ENCODE measurements around the gene FTH1.
A peak's percentile ranks its signal among the peaks of the same experiment; 100 is the strongest.

Gene FTH1

GRCh38 chr11:61948505-61948904 lies 18.9 kb downstream of the FTH1 start:
- DNase-seq: no peak

- peak; percentile 79 to 81 for DNase-seq
These were observed 19.8 kb downstream of the FTH1 start for GRCh38 chr11:61947486-61948210.

- no peak for DNase-seq
These were observed 20.5 kb downstream of the FTH1 start for GRCh38 chr11:61946894-61947293.

- no peak for DNase-seq
These were observed 22.2 kb downstream of the FTH1 start for GRCh38 chr11:61945191-61945590.

- DNase-seq: no peak
These were observed 27.0 kb downstream of the FTH1 start for GRCh38 chr11:61940466-61940865.

GRCh38 chr11:61935861-61936260 lies 31.6 kb downstream of the FTH1 start:
- no peak for DNase-seq

- DNase-seq: no peak
These were observed 36.5 kb downstream of the FTH1 start for GRCh38 chr11:61930933-61931332.

- DNase-seq: no peak
These were observed 38.8 kb downstream of the FTH1 start for GRCh38 chr11:61928606-61929005.

- DNase-seq: no peak
These were observed 39.9 kb downstream of the FTH1 start for GRCh38 chr11:61927501-61927900.

- DNase-seq: no peak
These were observed 41.2 kb downstream of the FTH1 start for GRCh38 chr11:61926235-61926634.

GRCh38 chr11:61925736-61926135 lies 41.7 kb downstream of the FTH1 start:
- DNase-seq: no peak

- no peak for DNase-seq
These were observed 43.4 kb downstream of the FTH1 start for GRCh38 chr11:61924064-61924455.

- DNase-seq: peak in 1 of 2 experiments; percentile 10
These were observed 44.0 kb downstream of the FTH1 start for GRCh38 chr11:61923166-61924063.

GRCh38 chr11:61922539-61922938 lies 44.9 kb downstream of the FTH1 start:
- no peak for DNase-seq

GRCh38 chr11:61921446-61921845 lies 46.0 kb downstream of the FTH1 start:
- DNase-seq: peak in 1 of 2 experiments; percentile 5

GRCh38 chr11:61919705-61920631 lies 47.5 kb downstream of the FTH1 start:
- no peak for DNase-seq

GRCh38 chr11:61918938-61919704 lies 48.3 kb downstream of the FTH1 start:
- peak in 1 of 2 experiments; percentile 10 for DNase-seq

- peak; percentile 8 to 16 for DNase-seq
These were observed 49.0 kb downstream of the FTH1 start for GRCh38 chr11:61918251-61918937.

- peak; percentile 22 to 29 for DNase-seq
These were observed 49.9 kb downstream of the FTH1 start, which contains the start of gene RAB3IL1 for GRCh38 chr11:61917334-61918109. TSS of gene RAB3IL1 (minus strand) at chr11:61917566. CDS start at chr11:61917367, 199 bp downstream.

- peak; percentile 18 to 28 for DNase-seq
These were observed 50.6 kb downstream of the FTH1 start for GRCh38 chr11:61916737-61917333.

All from activated T-cell treated with anti-CD3 and anti-CD28 coated beads, Interleukin-2, amount 50 U/mL, for 48 hours (primary cell).